HG03280 (cell line): ENCODE data around the gene HSPA1B.
"Not testable (repeated sequence)": the region's sequence is repeated elsewhere in the genome, so short reads cannot be mapped to it uniquely, and the experiment has no call there.

Source experiments
- ATAC-seq: cut with Tn5 transposase; IDR thresholded peaks from one replicate; pipeline ENCODE4 v1.9.1; 2021; ENCODE audit warnings: mild to moderate bottlenecking, moderate library complexity; ENCODE audit not compliant: unreplicated experiment

HSPA1B gene

GRCh38 chr6:31825553-31825952 lies 2.0 kb upstream of the HSPA1B start:
- ATAC-seq, result no peak

- no peak for ATAC-seq
Measured at GRCh38 chr6:31826793-31827285, 699 bp upstream of the HSPA1B start.

DNA sequence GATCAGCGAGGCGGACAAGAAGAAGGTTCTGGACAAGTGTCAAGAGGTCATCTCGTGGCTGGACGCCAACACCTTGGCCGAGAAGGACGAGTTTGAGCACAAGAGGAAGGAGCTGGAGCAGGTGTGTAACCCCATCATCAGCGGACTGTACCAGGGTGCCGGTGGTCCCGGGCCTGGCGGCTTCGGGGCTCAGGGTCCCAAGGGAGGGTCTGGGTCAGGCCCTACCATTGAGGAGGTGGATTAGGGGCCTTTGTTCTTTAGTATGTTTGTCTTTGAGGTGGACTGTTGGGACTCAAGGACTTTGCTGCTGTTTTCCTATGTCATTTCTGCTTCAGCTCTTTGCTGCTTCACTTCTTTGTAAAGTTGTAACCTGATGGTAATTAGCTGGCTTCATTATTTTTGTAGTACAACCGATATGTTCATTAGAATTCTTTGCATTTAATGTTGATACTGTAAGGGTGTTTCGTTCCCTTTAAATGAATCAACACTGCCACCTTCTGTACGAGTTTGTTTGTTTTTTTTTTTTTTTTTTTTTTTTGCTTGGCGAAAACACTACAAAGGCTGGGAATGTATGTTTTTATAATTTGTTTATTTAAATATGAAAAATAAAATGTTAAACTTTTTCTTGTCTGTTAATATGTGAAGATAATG lies 2.2 kb downstream of the HSPA1B start:
- no peak for ATAC-seq

GRCh38 chr6:31830886-31831335 lies 3.4 kb downstream of the HSPA1B start:
- ATAC-seq, result no peak

DNA sequence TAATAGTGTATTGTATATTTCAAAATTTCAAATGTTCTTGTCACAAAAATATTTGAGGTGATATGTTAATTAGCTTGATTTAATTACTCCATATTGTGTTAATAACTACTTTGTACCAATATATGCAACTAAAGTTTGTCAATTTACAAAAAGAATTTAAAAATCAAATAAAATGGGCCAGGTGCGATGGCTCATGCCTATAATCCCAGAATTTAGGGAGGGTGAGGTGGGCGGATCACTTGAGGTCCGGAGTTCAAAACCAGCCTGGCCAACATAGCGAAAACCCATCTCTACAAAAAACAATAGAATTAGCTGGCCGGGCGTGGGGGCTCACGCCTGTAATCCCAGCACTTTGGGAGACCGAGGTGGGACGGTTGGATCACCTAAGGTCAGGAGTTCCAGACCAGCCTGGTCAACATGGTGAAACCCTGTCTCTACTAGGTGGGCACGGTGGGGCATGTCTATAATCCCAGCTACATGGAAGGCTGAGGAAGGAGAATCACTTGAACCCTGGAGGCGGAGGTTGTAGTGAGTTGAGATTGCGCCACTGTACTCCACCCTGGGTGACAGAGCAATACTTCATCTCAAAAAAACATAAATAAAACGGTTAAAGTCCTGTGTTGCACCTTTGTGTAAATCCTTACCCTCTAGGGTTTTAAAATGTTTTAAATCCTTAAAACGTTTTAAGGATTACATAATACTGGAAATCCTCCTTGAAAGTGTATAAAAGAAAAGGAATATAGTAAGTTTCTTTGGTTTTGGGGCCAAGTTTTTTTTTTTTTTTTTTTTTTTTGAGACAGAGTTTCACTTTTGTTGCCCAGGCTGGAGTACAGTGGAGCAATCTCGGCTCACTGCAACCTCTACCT lies 4.0 kb downstream of the HSPA1B start:
- no peak for ATAC-seq

DNA sequence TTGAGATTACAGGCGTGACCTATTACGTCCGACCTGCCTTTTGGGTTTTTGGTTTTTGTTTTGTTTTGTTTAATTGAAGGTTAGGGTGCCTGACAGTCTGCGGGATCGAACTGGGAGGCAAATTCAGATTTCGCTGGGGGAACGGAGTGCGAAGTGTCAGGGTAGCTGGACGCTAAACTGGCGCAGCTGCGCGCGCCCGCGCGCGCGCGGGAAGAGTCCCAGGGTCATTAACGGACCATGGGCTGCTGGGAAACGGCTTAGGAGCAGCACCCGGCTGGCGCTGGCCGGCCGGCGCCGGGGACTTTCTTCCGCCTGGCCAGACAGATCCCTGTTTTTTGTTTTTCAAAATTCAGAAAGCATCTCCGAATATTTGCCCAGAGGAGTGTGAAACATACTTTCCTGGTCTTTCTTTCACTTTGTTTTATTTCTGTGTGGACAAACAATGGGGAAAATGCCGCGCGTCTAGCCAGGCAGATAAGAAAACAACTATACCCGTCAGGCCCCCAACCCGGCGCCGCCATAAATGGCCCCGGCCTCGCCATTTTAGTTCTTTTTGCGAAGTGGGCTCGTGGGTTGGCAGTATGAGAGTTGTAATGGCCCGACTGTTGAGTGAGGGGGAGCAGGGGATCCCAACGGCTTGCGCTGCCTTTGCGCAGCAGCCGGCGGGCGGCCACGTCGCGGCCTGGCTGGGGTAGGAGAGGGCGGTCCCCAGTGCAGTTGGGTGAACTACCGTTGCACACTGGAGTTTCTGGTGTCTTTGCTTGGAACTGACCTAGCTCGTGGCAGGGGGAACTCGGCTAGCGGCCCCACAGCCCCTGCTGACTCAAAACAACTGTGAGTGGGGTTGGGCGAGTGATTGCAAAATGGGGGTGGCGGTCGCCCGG lies 7.1 kb downstream of the HSPA1B start:
- ATAC-seq, result peak; percentile 43

DNA sequence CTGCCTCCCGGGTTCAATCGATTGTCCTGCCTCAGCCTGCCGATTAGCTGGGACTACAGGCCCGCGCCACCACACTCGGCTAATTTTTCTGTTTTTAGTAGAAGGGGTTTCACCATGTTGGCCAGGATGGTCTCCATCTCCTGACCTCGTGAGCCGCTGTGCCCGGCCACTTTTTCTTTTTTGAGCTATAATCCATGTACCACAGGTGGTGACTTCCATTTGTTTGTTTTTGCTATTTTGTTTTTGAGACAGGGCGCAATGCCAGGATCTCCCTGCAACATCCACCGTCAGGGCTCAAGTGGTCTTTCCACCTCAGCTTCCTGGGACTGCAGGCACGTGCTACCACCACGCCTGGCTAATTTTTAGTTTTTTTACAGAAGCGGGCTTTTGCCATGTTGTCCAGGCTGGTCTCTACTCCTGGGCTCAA lies 8.5 kb downstream of the HSPA1B start:
- no peak for ATAC-seq

DNA sequence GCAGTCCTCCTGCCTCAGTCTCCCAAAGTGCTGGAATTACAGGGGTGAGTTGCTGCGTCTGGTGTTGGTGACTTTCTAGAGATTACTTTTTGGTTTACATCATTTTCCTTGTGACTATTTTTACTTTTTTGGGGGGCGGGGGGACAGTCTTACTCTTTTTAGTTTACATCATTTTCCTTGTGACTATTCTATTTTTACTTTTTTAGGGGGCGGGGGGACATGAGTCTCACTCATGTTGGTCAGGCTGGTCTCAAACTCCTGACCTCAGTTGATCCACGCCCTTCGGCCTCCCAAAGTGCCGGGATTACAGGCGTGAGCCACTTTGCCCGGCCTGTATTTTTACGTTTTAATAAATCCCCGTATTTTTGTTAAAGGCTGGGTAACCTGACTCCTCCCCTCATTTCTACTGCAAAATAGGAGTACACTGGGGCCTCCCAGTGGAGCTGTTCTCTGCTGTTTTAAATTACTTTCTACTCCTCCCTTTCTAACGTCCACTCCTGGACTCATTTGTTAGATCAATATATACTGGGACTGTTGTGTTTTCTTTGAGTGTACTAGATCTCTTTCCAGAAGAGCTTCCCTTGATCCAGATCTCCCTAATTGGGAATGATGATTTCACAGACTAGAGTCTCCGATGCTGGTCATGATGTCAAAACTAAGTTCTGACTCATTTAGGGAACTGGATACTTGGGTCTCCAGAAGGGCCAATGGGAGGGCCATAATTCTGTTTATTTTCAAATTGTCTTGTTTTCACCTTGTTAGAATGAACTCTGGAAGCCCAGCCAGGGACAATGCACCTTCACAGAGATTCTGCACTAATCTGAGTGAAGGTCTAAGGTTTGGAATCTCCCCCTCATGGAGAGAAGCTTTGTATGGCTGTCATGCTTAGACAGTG lies 9.2 kb downstream of the HSPA1B start:
- no peak for ATAC-seq

GRCh38 chr6:31837369-31838113 lies 10.0 kb downstream of the HSPA1B start:
- ATAC-seq, result no peak

GRCh38 chr6:31838114-31838553 lies 10.6 kb downstream of the HSPA1B start:
- not testable (repeated sequence) for ATAC-seq

- ATAC-seq, result no peak
Measured at GRCh38 chr6:31838968-31839367, 11.4 kb downstream of the HSPA1B start.

DNA sequence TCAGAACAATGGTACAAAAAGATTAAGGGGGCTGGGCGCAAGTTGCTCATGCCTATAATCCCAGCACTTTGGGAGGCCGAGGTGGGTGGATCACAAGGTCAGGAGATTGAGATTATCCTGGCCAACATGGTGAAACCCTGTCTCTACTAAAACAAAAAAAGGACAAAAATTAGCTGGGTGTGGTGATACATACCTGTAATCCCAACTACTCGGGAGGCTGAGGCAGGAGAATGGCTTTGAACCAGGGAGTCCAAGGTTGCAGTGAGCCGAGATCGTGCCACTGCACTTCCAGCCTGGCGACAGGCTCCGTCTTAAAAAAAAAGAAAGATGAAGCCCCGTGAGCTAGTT lies 12.2 kb downstream of the HSPA1B start:
- not testable (repeated sequence) for ATAC-seq

DNA sequence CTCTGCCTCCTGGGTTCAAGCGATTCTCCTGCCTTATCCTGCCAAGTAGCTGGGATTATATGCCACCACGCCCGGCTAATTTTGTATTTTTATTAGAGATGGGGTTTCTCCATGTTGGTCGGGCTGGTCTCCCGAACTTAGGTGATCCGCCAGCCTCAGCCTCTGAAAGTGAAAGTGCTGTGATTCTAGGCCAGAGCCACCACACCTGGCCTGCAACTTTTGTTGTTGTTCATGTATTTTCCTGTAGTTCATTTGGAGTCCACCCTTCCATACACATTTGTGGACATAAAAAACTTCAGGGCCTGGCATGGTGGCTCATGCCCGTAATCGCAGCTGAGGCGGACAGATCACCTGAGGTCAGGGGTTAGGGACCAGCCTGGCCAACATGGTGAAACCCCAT lies 14.5 kb downstream of the HSPA1B start:
- ATAC-seq, result no peak

DNA sequence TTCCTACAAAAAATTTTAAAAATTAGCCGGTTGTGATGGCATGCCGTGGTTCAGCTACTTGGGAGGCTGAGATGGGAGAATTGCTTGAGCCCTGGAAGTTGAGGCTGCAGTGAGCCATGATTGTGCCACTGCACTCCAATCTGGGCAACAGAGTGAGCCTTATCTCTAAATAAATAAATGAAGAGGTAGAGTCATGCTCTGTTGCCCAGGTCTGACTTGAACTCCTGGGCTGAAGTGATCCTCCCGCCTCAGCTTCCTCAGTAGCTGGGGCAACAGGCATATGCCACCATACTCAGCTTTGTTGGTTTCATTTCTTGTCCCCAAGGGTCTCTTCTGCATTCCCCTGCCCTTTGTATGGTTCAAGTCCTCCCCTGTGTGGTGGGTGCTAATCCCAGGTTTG lies 17.0 kb downstream of the HSPA1B start:
- no peak for ATAC-seq

- ATAC-seq, result no peak
Measured at GRCh38 chr6:31847276-31847978, 19.9 kb downstream of the HSPA1B start.

GRCh38 chr6:31850765-31851484 lies 23.4 kb downstream of the HSPA1B start:
- no peak for ATAC-seq

- ATAC-seq, result no peak
Measured at GRCh38 chr6:31851485-31851832, 23.9 kb downstream of the HSPA1B start.
